ENCODE data around the gene TMEM37.

Gene TMEM37

GRCh38 chr2:119421304-119421703 is 10.3 kb upstream of the TMEM37 start:
- H3K4me3 ChIP-seq (ENCODE audit: low read depth, low read length): no peak overlapping the region
- no peak for DNase-seq (ENCODE audit: low read depth)
- no peak for TF ChIP-seq CTCF (IDR thresholded peaks at IDR 0.05; ENCODE audit: low read depth, low read length)

- no peak for TF ChIP-seq POLR2A (IDR thresholded peaks at IDR 0.05; ENCODE audit: extremely low read depth, insufficient read length)
- no peak for TF ChIP-seq CTCF (IDR thresholded peaks at IDR 0.05; ENCODE audit: low read depth, low read length)
- no peak for TF ChIP-seq MYC (IDR thresholded peaks at IDR 0.05; ENCODE audit: low read depth, low read length)
- no peak for TF ChIP-seq MAX (IDR thresholded peaks at IDR 0.05; ENCODE audit: low read depth, low read length)
- DNase-seq (ENCODE audit: low read depth): no peak
- H3K4me3 ChIP-seq (ENCODE audit: low read depth, low read length): no peak overlapping the region
Measured at GRCh38 chr2:119421741-119422140, 9.9 kb upstream of the TMEM37 start.

- no peak for DNase-seq (ENCODE audit: low read depth)
- H3K4me3 ChIP-seq (ENCODE audit: low read depth, low read length): no peak overlapping the region
- TF ChIP-seq MYC (IDR thresholded peaks at IDR 0.05; ENCODE audit: low read depth, low read length): no peak
- TF ChIP-seq MAX (IDR thresholded peaks at IDR 0.05; ENCODE audit: low read depth, low read length): no peak
- no peak for TF ChIP-seq POLR2A (IDR thresholded peaks at IDR 0.05; ENCODE audit: extremely low read depth, insufficient read length)
- TF ChIP-seq CTCF (IDR thresholded peaks at IDR 0.05; ENCODE audit: low read depth, low read length): no peak
Measured at GRCh38 chr2:119422360-119423107, 9.1 kb upstream of the TMEM37 start.

- H3K4me3 ChIP-seq (ENCODE audit: low read depth, low read length): no peak overlapping the region
- no peak for TF ChIP-seq MAX (IDR thresholded peaks at IDR 0.05; ENCODE audit: low read depth, low read length)
- TF ChIP-seq MYC (IDR thresholded peaks at IDR 0.05; ENCODE audit: low read depth, low read length): no peak
- no peak for TF ChIP-seq POLR2A (IDR thresholded peaks at IDR 0.05; ENCODE audit: extremely low read depth, insufficient read length)
- no peak for TF ChIP-seq CTCF (IDR thresholded peaks at IDR 0.05; ENCODE audit: low read depth, low read length)
- DNase-seq (ENCODE audit: low read depth): no peak
Measured at GRCh38 chr2:119423108-119423444, 8.6 kb upstream of the TMEM37 start.

GRCh38 chr2:119423811-119424210 is 7.8 kb upstream of the TMEM37 start:
- H3K4me3 ChIP-seq (ENCODE audit: low read depth, low read length): no peak overlapping the region
- no peak for TF ChIP-seq POLR2A (IDR thresholded peaks at IDR 0.05; ENCODE audit: extremely low read depth, insufficient read length)
- no peak for TF ChIP-seq CTCF (IDR thresholded peaks at IDR 0.05; ENCODE audit: low read depth, low read length)
- no peak for TF ChIP-seq MAX (IDR thresholded peaks at IDR 0.05; ENCODE audit: low read depth, low read length)
- no peak for TF ChIP-seq MYC (IDR thresholded peaks at IDR 0.05; ENCODE audit: low read depth, low read length)
- DNase-seq (ENCODE audit: low read depth): no peak

Measured in NB4 (cell line).